ENCODE results near the gene NR2F1-AS1. TPM values are rescaled to one million over a fixed set of nuclear protein-coding genes. Genes with fewer than 3 reads are reported as not detected.
A peak's percentile ranks its signal among the peaks of the same experiment; 100 is the strongest.

Gene NR2F1-AS1
- 10 to 100 TPM in 1 of 12 donors, 1 to 10 TPM in 10, not detected in 1; 2.9 to 13.1 (median 5.0) TPM for polyA plus RNA-seq (ENCODE audit: insufficient read length in 12 of 12)
- long read RNA-seq, donor 1, partial matches to known transcripts = 16 of 16 reads
- long read RNA-seq, donor 1, other reads (novel, unspliced or antisense) = 0 of 16 reads
- long read RNA-seq, donor 2, partial matches to known transcripts = 8 of 9 reads
- long read RNA-seq, donor 2, other reads (novel, unspliced or antisense) = 0 of 9 reads
- long read RNA-seq, donor 3 = 0 reads
- long read RNA-seq, donor 4 = 0 reads
- long read RNA-seq, donor 5, partial matches to known transcripts = 0 of 1 reads
- long read RNA-seq, donor 5, other reads (novel, unspliced or antisense) = 0 of 1 reads
- long read RNA-seq, donor 6 = 0 reads
- long read RNA-seq, donor 7 = 0 reads
- long read RNA-seq, donor 8 = 0 reads
- long read RNA-seq, donor 9, partial matches to known transcripts = 0 of 1 reads
- long read RNA-seq, donor 9, other reads (novel, unspliced or antisense) = 0 of 1 reads
- long read RNA-seq, donor 10 = 0 reads
- long read RNA-seq, donor 11 = 0 reads

GRCh38 chr5:93580927-93581445 lies at the start of gene NR2F1-AS1:
TSS of gene NR2F1-AS1 (minus strand) at chr5:93581219.
- DNase-seq = no peak

- no peak for DNase-seq
These were observed 45.8 kb upstream of the NR2F1-AS1 start for GRCh38 chr5:93626801-93627200.

- DNase-seq = no peak
These were observed 42.1 kb upstream of the NR2F1-AS1 start for GRCh38 chr5:93623153-93623552.

- DNase-seq = no peak
These were observed 41.3 kb upstream of the NR2F1-AS1 start for GRCh38 chr5:93622240-93622885.

GRCh38 chr5:93621327-93621798 lies 40.3 kb upstream of the NR2F1-AS1 start:
- DNase-seq = no peak

- DNase-seq = no peak
These were observed 39.7 kb upstream of the NR2F1-AS1 start for GRCh38 chr5:93620487-93621326.

- DNase-seq = no peak
These were observed 35.6 kb upstream of the NR2F1-AS1 start for GRCh38 chr5:93616538-93617174.

- DNase-seq = no peak
These were observed 31.8 kb upstream of the NR2F1-AS1 start for GRCh38 chr5:93612855-93613243.

- peak; percentile 65 for DNase-seq
These were observed 31.2 kb upstream of the NR2F1-AS1 start for GRCh38 chr5:93611976-93612854.

- DNase-seq = no peak
These were observed 30.4 kb upstream of the NR2F1-AS1 start for GRCh38 chr5:93611273-93611975.

- DNase-seq = no peak
These were observed 29.7 kb upstream of the NR2F1-AS1 start for GRCh38 chr5:93610581-93611272.

- no peak for DNase-seq
These were observed 28.7 kb upstream of the NR2F1-AS1 start for GRCh38 chr5:93609762-93610161.

- no peak for DNase-seq
These were observed 27.8 kb upstream of the NR2F1-AS1 start for GRCh38 chr5:93608855-93609254.

GRCh38 chr5:93607367-93608258 lies 26.6 kb upstream of the NR2F1-AS1 start:
- DNase-seq = no peak

- no peak for DNase-seq
These were observed 25.3 kb upstream of the NR2F1-AS1 start for GRCh38 chr5:93606382-93606752.

GRCh38 chr5:93604644-93605515 lies 23.9 kb upstream of the NR2F1-AS1 start:
- no peak for DNase-seq

Data from muscle of arm (tissue), 14 donors.